ENCODE measurements around the gene VPS18.

The VPS18 gene, protein sequence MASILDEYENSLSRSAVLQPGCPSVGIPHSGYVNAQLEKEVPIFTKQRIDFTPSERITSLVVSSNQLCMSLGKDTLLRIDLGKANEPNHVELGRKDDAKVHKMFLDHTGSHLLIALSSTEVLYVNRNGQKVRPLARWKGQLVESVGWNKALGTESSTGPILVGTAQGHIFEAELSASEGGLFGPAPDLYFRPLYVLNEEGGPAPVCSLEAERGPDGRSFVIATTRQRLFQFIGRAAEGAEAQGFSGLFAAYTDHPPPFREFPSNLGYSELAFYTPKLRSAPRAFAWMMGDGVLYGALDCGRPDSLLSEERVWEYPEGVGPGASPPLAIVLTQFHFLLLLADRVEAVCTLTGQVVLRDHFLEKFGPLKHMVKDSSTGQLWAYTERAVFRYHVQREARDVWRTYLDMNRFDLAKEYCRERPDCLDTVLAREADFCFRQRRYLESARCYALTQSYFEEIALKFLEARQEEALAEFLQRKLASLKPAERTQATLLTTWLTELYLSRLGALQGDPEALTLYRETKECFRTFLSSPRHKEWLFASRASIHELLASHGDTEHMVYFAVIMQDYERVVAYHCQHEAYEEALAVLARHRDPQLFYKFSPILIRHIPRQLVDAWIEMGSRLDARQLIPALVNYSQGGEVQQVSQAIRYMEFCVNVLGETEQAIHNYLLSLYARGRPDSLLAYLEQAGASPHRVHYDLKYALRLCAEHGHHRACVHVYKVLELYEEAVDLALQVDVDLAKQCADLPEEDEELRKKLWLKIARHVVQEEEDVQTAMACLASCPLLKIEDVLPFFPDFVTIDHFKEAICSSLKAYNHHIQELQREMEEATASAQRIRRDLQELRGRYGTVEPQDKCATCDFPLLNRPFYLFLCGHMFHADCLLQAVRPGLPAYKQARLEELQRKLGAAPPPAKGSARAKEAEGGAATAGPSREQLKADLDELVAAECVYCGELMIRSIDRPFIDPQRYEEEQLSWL

DNA sequence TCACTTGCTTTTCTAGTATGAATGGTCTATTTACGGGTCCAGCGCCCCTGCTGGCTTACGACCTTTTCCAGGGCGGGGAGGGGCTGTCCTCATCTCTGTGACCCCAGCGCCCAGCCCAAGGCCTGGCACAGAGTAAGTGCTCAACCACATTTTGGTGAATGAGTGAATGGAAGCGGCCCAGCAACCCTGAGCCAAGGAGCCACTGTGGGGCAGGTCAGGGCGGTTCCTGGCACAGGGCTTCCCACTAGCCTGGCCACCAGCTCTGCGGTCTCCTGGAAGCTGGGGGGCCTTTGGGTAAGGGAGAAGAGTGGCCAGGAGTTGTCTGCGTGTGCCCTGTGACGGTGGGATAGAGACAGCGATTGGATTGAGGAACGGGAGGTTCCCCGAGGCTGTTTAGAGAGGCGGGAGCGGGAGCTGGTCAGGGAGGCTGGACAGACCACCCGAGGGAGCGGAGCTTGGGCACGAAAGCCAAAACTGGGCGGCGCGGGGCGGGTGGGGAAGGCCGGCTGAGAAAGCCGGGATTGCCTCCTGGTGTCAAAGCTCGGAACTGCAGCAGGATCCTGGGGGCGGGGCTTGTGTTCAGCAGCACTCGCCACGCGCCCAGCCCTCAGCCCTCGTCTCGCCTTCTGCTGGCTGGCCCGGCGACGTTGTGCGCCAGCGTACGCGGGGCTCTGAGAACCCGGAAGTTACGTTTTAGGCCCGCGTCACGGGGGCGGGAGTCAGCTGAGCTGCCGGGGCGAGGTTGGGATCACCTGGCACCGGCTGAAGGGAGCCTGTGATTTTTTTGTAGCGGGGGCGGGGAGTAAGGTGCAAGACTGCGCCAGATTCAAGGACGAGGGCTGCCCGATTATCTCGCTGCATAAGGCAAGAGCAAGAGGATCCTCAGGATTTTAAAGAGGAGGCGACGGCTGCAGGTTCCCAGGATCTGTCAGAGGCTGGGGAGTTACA lies at the start of gene VPS18:
TSS of gene VPS18 (plus strand) at position 718 of the 948 bp plus-strand sequence. CDS start 319 bp downstream, outside the sequence.
- peak; percentile 92 for DNase-seq (ENCODE audit: low spot score)
- TF ChIP-seq, protein P1, sequence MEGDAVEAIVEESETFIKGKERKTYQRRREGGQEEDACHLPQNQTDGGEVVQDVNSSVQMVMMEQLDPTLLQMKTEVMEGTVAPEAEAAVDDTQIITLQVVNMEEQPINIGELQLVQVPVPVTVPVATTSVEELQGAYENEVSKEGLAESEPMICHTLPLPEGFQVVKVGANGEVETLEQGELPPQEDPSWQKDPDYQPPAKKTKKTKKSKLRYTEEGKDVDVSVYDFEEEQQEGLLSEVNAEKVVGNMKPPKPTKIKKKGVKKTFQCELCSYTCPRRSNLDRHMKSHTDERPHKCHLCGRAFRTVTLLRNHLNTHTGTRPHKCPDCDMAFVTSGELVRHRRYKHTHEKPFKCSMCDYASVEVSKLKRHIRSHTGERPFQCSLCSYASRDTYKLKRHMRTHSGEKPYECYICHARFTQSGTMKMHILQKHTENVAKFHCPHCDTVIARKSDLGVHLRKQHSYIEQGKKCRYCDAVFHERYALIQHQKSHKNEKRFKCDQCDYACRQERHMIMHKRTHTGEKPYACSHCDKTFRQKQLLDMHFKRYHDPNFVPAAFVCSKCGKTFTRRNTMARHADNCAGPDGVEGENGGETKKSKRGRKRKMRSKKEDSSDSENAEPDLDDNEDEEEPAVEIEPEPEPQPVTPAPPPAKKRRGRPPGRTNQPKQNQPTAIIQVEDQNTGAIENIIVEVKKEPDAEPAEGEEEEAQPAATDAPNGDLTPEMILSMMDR (IDR thresholded peaks at IDR 0.05; ENCODE audit: extremely low read depth, missing control alignments), result peak; percentile 85

DNA sequence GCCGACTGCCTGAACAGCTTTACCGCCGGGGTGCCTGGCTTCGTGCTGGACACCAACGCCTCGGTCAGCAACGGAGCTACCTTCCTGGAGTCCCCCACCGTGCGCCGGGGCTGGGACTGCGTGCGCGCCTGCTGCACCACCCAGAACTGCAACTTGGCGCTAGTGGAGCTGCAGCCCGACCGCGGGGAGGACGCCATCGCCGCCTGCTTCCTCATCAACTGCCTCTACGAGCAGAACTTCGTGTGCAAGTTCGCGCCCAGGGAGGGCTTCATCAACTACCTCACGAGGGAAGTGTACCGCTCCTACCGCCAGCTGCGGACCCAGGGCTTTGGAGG lies 49.6 kb upstream of the VPS18 start:
- DNase-seq (ENCODE audit: low spot score), result peak; percentile 77
- TF ChIP-seq, protein P1 (IDR thresholded peaks at IDR 0.05; ENCODE audit: extremely low read depth, missing control alignments), result no peak

DNA sequence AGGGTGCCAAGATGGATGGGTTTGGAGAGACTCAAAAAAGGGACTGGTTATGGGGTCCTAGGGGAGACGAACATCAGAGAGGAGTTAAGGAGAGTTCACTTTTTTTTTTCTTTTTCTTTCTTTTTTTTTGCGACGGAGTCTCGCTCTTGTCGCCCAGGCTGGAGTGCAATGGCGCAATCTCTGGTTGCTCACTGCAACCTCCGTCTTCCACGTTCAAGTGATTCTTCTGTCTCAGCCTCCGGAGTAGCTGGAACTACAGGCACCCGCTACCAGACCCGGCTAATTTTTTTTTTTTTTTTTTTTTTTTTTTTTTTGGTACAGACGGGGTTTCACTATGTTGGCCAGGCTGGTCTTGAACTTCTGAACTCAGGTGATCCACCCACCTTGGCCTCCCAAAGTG lies 49.2 kb upstream of the VPS18 start:
- TF ChIP-seq, protein P1 (IDR thresholded peaks at IDR 0.05; ENCODE audit: extremely low read depth, missing control alignments), result no peak
- no peak for DNase-seq (ENCODE audit: low spot score)

DNA sequence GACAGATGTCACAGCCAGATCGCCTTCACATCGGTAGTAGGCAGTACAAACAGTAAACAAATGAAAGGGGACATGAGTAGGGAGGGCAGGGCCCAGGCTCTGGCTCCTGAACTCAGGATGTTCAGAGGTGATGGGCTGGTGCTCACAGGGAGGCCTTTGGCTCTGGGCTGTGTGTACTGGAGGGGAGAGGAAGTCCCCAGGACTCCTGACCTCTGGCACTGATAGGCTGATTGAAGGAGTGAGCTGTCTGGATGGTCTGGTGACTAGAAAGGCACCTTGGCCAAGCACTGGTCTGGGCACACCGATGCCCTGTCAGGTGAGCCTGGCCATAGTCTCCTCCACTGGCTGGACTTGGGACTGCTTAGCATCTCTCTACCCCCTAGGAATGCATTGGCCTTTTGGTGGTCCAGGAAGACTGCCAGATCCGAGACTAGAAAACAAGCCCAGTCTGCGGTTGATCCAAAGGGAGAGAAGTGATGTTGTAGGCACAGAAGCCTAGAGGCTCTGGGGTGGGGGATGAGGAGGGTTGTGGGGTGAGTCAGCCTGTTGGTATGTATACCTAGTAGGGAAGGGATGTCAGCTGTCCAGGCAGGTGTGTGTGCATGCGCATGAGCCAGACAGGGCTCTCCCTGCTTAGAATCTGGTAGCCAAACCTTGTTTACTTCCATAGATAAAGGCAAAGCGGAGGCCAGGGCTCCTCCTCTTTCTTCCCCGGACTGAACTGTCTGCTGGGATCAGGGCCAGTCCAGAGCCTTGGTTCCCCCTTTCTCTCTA lies 48.6 kb upstream of the VPS18 start:
- TF ChIP-seq, protein P1 (IDR thresholded peaks at IDR 0.05; ENCODE audit: extremely low read depth, missing control alignments), result no peak
- DNase-seq (ENCODE audit: low spot score), result no peak

DNA sequence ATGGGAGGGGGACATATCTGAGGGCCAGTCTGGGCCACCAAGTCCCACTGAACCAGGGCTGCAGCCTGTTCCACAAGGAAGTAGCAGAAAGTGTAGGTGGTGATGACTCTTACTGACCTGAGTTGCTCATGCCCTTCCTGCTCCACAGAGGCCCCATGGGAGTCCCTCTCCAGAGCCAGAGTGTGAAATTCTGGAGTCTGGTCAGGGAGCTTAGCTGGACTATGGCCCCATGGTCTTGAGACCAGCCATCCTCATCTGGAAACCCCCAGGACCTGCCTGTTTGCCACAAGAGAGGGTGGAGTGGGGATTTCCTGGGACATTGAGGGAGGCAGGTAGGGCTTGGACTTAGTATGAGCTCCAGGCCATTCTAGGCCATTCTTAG lies 47.4 kb upstream of the VPS18 start:
- no peak for DNase-seq (ENCODE audit: low spot score)
- TF ChIP-seq, protein P1 (IDR thresholded peaks at IDR 0.05; ENCODE audit: extremely low read depth, missing control alignments), result no peak

DNA sequence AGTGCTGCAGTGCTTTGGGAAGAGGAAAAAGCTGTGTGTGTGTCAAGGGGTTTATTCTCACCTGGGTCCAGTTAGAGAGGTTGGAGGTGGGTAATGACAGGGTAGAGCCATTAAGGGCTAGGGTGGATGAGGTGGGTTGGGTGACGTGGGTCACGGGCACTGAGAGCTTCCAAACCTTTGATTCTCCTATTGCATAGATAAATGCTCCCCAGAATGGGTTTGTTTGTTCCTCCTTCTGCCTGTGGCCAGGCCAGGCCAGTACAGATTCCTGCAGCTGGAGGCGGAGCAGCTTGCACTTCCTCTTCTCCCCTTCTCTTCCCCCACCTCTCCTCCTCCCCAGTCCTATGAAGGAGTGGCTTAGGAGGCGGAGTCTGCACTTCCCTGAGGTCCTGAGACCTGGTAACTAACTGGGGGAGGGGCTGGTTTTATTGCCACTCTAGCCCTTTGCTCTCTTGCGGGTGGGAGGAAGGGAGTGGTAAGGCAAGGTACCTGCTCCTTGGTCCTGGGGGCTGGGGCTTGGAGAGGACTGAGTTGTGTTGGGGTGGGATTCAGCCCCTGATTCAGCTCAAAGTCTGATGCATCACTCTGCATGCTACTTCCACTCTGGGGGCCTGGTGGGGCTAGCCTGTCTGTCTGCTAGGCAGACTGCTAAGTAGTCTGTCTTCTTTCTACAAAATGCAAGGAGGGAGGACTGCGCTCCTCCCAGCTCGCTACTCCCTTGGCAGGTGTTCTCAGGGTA lies 46.9 kb upstream of the VPS18 start:
- peak; percentile 81 for DNase-seq (ENCODE audit: low spot score)

More for the DNA sequence above, 46.9 kb upstream of the VPS18 start:
- TF ChIP-seq, protein P1 (IDR thresholded peaks at IDR 0.05; ENCODE audit: extremely low read depth, missing control alignments), result no peak

Measured in GM20000 (cell line).